GM18907 (cell line): ENCODE data around the gene SVIL.
"Not testable (repeated sequence)": the region's sequence is repeated elsewhere in the genome, so short reads cannot be mapped to it uniquely, and the experiment has no call there.

Source experiments
- ATAC-seq: cut with Tn5 transposase; IDR thresholded peaks from one replicate; pipeline ENCODE4 v1.9.1; 2021; ENCODE audit warnings: mild to moderate bottlenecking, moderate library complexity; ENCODE audit not compliant: unreplicated experiment

The SVIL gene

DNA sequence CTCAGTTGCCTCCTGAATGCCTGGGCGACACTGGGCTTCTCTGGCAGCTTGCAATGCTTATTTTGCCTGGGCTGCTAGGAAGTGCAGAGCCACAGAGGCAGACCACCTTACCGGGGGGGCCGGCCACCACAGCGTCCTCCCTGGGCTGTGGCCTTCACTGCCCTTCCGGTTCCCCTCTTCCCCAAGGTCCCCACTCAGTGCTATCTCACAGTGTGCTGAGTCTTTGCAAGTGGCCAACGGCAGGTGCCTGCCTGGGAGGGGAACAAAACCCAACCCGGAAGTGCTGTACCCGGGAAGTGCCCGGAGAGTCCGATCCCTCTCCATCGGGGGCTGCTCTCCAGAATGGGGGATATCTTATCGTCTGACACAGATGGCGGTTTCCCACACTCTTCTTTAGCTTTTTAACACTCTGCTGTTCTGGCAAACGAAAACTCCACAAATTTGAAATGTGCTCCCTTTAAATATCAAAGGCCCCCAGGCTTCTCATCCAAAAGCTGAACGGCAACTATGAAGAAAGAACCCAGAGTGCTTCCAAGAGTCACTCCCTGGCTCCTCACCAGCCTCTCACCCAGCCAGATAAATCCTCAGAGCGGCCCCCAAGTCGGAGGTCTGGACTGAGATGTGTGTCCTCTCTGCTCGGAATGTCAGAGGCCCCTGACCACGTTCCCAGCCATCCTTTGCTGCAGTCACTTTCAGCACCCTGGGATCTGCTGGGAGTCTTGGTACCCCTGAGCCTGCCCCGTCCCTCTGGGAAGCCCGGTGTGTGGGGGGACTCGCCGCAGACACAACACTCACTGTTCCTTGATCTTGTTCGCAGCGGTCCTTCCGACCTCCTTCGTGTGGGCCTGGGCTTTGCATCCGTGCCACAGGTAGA, 165.1 kb downstream of the SVIL start:
- no peak for ATAC-seq

DNA sequence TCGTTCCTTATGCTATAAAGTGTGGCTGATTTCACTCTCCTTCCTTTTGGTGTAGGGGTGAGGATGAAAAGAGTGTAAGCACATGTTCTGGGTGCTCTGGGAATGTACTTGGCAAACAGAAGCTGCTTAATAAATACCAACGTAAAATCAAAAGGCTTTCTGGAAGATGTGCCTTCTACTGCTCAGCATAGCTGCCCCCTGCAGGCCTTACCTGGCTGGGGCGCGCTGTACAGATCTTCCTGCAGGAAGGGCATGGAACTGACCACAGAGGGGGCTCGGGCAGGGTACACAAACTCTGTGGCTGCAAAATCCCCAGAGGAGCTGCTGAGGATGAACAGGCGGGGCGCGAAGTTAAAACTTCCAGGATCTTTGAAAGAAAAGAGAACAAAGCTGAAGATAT, 169.4 kb downstream of the SVIL start:
- ATAC-seq, result no peak

- ATAC-seq, result not testable (repeated sequence)
Observed at GRCh38 chr10:29464671-29465171, 170.1 kb downstream of the SVIL start.

- ATAC-seq, result no peak
Observed at GRCh38 chr10:29461042-29461441, 173.7 kb downstream of the SVIL start.

DNA sequence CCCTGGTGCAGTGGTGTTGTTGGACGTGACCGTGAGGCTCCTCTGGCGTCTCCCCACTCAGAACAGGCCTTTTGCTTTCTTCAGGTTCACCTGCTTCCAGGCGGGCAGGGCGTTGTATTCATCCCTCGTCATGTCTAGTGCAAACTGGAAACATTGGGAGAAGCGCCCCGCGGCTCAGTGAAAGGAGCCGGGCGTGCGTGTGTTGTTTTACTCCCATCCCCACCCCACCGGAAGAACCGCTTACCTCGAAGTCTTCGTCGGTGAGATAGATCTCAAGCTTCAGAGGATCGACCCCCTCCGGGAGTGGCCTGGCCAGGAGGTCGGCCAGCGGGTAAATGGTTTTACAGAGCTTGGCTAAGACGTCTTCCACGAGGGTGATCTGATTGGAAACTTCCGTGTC, 176.6 kb downstream of the SVIL start:
- not testable (repeated sequence) for ATAC-seq

DNA sequence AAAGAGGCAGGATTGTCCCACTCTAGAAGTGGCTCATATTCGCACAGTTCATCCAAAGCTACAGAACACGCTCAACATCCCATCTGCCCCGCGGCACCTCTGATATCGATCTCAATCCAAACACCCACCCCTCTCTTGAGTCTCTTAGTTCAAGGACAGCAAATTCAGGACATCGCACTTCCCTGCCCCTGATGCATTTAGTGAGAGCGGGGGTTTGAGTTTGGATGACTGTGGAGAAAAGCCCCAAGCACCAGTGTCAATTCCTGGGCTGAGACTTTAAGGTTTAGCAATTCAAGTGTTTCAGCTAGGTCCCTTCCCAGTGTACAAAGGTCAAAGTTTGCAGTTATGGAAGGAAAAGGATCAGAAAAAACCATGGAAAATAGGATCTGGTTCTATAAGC, 179.7 kb downstream of the SVIL start:
- no peak for ATAC-seq

- no peak for ATAC-seq
Observed at GRCh38 chr10:29454250-29454649, 180.5 kb downstream of the SVIL start.

GRCh38 chr10:29452546-29452945, 182.2 kb downstream of the SVIL start:
- no peak for ATAC-seq

- no peak for ATAC-seq
Observed at GRCh38 chr10:29451946-29452345, 182.8 kb downstream of the SVIL start.

DNA sequence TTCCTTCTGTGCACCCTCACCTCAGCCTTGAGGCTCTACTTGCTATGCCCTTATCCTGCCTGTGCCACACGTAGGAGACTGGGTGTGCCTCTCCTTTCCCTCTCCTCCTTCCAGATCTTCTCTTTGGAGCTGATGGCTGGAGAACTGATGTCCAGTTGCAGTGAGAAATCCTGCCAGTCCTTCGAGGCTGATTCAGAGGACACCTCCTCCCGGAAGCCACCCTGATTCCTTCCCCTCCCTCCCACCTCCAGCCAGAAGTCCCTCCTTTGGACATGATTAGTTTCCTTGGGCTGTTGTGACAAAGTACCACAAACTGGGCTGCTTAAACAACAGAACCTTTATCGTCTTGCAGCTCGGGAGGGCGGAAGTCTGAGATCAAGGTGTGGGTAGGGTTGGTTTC, 184.4 kb downstream of the SVIL start:
- no peak for ATAC-seq

DNA sequence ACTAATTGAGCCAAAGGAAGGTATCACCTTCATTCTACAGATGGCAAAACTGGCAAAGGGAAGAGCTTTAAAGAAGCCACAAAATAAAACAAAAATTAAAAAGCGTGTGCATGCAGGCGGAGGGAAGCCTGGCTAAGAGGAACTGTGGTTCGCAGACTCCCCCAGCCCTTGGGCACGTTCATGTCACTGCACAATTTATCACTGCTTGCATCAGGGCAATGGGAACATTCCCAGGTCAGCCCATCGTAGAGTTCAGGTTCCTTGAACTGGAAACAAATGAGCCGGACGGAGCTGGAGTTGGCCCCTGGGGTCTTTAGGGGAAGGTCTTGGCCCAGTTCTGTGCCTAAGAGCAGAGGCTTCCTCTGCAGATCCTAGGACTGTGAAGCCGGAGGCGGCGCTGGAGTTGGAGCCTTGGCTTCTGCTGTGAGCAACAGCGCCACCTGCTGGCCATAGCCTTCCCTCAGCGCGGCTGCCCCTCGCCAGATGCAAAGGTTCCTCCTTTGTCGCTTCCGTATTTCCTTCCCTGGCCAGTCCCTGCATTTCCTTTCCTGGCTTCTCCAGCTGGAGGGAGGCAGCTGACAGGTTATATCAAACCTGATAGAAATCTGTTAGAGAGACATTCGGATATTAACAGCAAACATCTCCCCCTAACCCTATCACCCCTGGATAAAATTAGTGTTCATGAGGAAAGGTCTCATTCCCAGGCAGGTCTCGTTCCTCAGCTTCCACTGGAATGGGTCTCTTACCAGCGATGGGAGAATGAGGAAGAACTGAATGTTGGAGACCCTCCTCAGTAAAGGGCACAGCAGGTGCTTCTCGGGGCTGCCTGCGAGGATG, 185.8 kb downstream of the SVIL start:
- ATAC-seq, result peak; percentile 83

DNA sequence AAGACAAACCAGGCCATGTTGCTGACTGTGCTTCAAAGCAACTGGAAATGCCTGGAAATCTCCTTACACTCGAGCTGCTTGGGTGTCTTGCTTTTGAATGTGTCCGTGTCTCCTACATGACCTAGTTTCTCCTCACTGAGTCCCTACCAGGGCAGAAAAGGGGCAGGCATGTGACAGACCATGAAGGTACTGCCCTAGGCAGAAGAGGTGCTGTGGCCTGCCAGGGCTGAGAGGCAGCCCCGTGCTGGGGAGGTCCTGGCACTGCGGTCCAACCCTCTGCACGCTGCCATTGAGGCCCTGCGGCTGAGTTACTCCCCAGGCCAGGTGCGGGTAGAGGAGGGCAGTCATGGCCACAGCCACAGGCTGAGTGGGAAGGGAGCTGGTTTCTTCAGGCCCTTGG, 186.6 kb downstream of the SVIL start:
- no peak for ATAC-seq

DNA sequence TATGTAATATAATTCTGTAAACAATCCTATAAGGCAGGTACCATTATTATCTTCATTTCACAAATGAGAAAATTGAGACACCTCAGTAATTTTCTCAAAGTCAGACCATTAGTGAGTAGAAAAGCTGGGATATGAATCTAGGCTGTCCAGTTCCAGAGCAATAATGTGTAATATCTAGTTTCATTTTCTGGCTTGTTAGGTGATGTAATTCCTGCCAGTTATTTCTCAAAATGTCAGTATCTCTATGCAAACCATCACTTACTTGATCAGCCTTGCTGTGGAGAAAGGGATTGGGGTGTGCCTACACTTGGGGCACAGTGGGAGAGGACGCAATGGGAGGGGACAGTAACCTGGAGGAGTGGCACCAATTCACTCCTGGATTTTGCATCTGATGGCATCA, 188.4 kb downstream of the SVIL start:
- no peak for ATAC-seq

- ATAC-seq, result no peak
Observed at GRCh38 chr10:29443745-29444523, 190.8 kb downstream of the SVIL start.

DNA sequence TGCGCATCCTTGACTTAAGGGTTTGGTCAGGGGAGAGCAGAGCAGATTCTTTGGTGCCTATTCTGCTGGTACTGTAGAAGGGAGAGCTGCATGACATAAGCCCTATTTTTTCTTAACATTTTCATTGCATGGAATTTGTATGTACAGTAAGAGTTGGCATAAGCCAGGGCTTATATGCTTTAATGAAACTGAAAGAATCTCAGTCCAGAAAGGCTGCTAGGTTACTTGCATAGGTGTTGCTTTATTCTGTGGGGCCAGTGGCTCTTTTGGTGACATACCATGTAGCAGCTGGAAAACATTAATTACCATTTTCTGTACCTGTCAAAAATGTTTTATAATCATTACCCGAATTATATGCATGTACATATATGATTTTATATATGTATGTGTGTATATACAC, 193.8 kb downstream of the SVIL start:
- ATAC-seq, result no peak

GRCh38 chr10:29439005-29439404, 195.8 kb downstream of the SVIL start:
- ATAC-seq, result not testable (repeated sequence)

DNA sequence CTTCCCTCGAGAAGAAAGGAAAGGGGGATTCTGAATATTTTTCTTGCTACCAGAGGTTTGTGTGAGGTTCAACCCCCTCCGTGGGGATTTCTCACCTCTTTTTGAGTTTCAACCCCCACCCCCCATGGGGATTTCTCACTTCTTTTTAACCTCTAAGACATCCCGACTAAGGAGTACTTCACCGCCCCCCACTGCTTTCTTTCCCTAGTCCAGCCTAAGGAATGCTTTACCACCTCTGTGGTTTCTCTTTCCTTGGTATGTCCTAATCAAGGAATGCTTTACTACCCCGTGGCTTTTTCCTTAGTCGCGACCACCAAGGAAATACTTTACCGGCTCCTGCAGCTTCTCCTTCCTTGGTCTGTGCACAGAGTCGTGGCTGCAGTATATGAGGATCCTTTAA, 196.5 kb downstream of the SVIL start:
- ATAC-seq, result no peak

- ATAC-seq, result no peak
Observed at GRCh38 chr10:29437871-29438270, 196.9 kb downstream of the SVIL start.

GRCh38 chr10:29435809-29436501, 198.8 kb downstream of the SVIL start:
- no peak for ATAC-seq

- no peak for ATAC-seq
Observed at GRCh38 chr10:29434111-29434510, 200.7 kb downstream of the SVIL start.
